Gastroesophageal sphincter (tissue), 4 donors: ENCODE results near the gene SIRT2. TPM values are rescaled to one million over a fixed set of nuclear protein-coding genes. Genes with fewer than 3 reads are reported as not detected.

Experiments used
- ATAC-seq: fragments of 150-250 bp; one replicate; pipeline ENCODE4 v1.9.1; 2016; ENCODE audit warnings: mild to moderate bottlenecking, moderate library complexity
- H3K27ac ChIP-seq, 4 donors: fragments of 200-600 bp; sonication (generic) in 3 of 4; 1 replicate in 3 of 4; 2 replicates in 1 of 4; pipeline ENCODE4 v1.5.1; 2016 to 2019
- H3K27me3 ChIP-seq: fragments of 200-600 bp; sonication (generic); one replicate; pipeline ENCODE4 v1.5.1; 2019
- H3K36me3 ChIP-seq, 2 donors: fragments of 200-600 bp; sonication (generic); one replicate each; pipeline ENCODE4 v1.5.1; 2019; ENCODE audit warnings: control low read depth in 1 of 2
- H3K4me1 ChIP-seq, 3 donors: fragments of 200-600 bp; sonication (generic); 1 replicate in 2 of 3; 2 replicates in 1 of 3; pipeline ENCODE4 v1.5.1; 2016 to 2019; ENCODE audit warnings: control low read depth in 2 of 3
- H3K4me3 ChIP-seq, 2 donors: fragments of 200-600 bp; sonication (generic); one replicate each; pipeline ENCODE4 v1.5.1; 2019; ENCODE audit warnings: mild to moderate bottlenecking in 1 of 2, moderate library complexity in 1 of 2
- H3K9me3 ChIP-seq, 3 donors: fragments of 200-600 bp; sonication (generic); one replicate each; pipeline ENCODE4 v1.5.1; 2017 to 2019; ENCODE audit warnings: control low read depth in 2 of 3
- CTCF ChIP-seq, 4 experiments: fragments of 200-600 bp in 2 of 4; fragments of 450-650 bp in 2 of 4; sonication (generic) in 1 of 4; IDR thresholded peaks; one replicate each; pipeline ENCODE4 v1.5.1; 2017 to 2019; ENCODE audit warnings: antibody characterized with exemption in 4 of 4, mild to moderate bottlenecking in 2 of 4, moderate library complexity in 2 of 4
- EP300 ChIP-seq: sonication (generic); formaldehyde crosslinking; IDR thresholded peaks from one replicate; pipeline ENCODE4 v1.6.1; 2017; ENCODE audit warnings: antibody characterized with exemption, mild to moderate bottlenecking
- POLR2A ChIP-seq, 2 donors: fragments of 450-650 bp; IDR thresholded peaks; one replicate each; pipeline ENCODE4 v1.6.1; 2017; ENCODE audit warnings: antibody characterized with exemption in 2 of 2, mild to moderate bottlenecking in 2 of 2, moderate library complexity in 1 of 2
- POLR2AphosphoS5 ChIP-seq: sonication (generic); formaldehyde crosslinking; IDR thresholded peaks from one replicate; pipeline ENCODE4 v1.6.1; 2017; ENCODE audit warnings: antibody characterized with exemption
- WGBS, 2 donors: methylation state at CpG; one replicate each; pipeline ENCODE4 v1.1.5; 2018; ENCODE audit warnings: low coverage in 1 of 2; 5-methylcytosine and 5-hydroxymethylcytosine counted together
- total RNA-seq, 4 donors: library from RNA; depleted of rRNA; stranded (reverse); fragments of >200 nt; gene quantifications; one replicate each; pipeline ENCODE4 v1.1.0, GENCODE V29; 2016

The SIRT2 gene
- total RNA-seq, 4 donors from 2014 or later = 73.9 to 106 (median 80.5) TPM

- Histone ChIP-seq H3K36me3 (peaks cover 0 to 81% of the 10 kb centered on the region in 2 donors), H3K9me3 (no peaks in the 10 kb centered on the region), H3K4me3 (no peak overlapping the region), H3K4me1 (peaks cover 0 to 42% (median 0%) of the 10 kb centered on the region in 3 donors), H3K27ac (peak overlapping the region in 1 of 4 donors; percentile 38), H3K27me3 (no peaks in the 10 kb centered on the region)
- WGBS, 2 donors = 88 to 93% methylated on average over 3 to 4 of the region's 7 CpGs
- ATAC-seq = no peak
- TF ChIP-seq POLR2AphosphoS5 = no peak
- no peak for TF ChIP-seq EP300
- no peak for TF ChIP-seq POLR2A (IDR thresholded peaks at IDR 0.05)
Measured at GRCh38 chr19:38837656-38838121, 61.7 kb downstream of the SIRT2 start.

GRCh38 chr19:38836983-38837626 lies 62.3 kb downstream of the SIRT2 start:
- TF ChIP-seq EP300 (no peak), POLR2A (IDR thresholded peaks at IDR 0.05) (no peak), CTCF (IDR thresholded peaks at IDR 0.05) (no peak), POLR2AphosphoS5 (no peak)
- ATAC-seq = no peak
- Histone ChIP-seq H3K27me3 (no peaks in the 10 kb centered on the region), H3K4me1 (peaks cover 0 to 44% (median 3%) of the 10 kb centered on the region in 3 donors), H3K27ac (peak overlapping the region in 2 of 4 donors; percentile 7 to 38), H3K9me3 (no peaks in the 10 kb centered on the region), H3K4me3 (no peak overlapping the region), H3K36me3 (peaks cover 0 to 75% of the 10 kb centered on the region in 2 donors)
- 85% methylated on average over 2 of the region's 6 CpGs; no CpG with 5 or more reads in 1 of the 2 donors for WGBS, 2 donors

- Histone ChIP-seq H3K27ac (peak overlapping the region in 3 of 4 donors; percentile 60 to 95 (median 62)), H3K9me3 (no peaks in the 10 kb centered on the region), H3K27me3 (no peaks in the 10 kb centered on the region), H3K36me3 (peaks cover 0 to 68% of the 10 kb centered on the region in 2 donors), H3K4me3 (no peak overlapping the region), H3K4me1 (peaks cover 0 to 45% (median 3%) of the 10 kb centered on the region in 3 donors)
- WGBS, 2 donors = 60% methylated on average over 7 of the region's 8 CpGs
- ATAC-seq = no peak
- no peak for TF ChIP-seq EP300
- peak; percentile 5 for TF ChIP-seq POLR2AphosphoS5
Measured at GRCh38 chr19:38836159-38836982, 63.0 kb downstream of the SIRT2 start.

- no peak overlapping the region for H3K4me3 ChIP-seq
- H3K9me3 ChIP-seq = no peaks in the 10 kb centered on the region
- WGBS, 2 donors = 93 to 95% methylated on average over 3 to 6 of the region's 6 CpGs
- ATAC-seq = no peak
- peak overlapping the region in 3 of 4 donors; percentile 60 to 95 (median 62) for H3K27ac ChIP-seq
- peaks cover 0 to 58% of the 10 kb centered on the region in 2 donors for H3K36me3 ChIP-seq
- H3K4me1 ChIP-seq = peaks cover 0 to 53% (median 10%) of the 10 kb centered on the region in 3 donors
- no peaks in the 10 kb centered on the region for H3K27me3 ChIP-seq
- TF ChIP-seq POLR2AphosphoS5 (no peak), EP300 (no peak)
Measured at GRCh38 chr19:38834590-38834989, 64.8 kb downstream of the SIRT2 start.

- peaks cover 0 to 56% (median 10%) of the 10 kb centered on the region in 3 donors for H3K4me1 ChIP-seq
- H3K4me3 ChIP-seq = no peak overlapping the region
- H3K27me3 ChIP-seq = no peaks in the 10 kb centered on the region
- no peak for ATAC-seq
- H3K27ac ChIP-seq = peak overlapping the region in 3 of 4 donors; percentile 64 to 95 (median 92)
- 87 to 100% methylated on average over 3 to 4 of the region's 4 CpGs for WGBS, 2 donors
- H3K36me3 ChIP-seq = peaks cover 0 to 58% of the 10 kb centered on the region in 2 donors
- no peaks in the 10 kb centered on the region for H3K9me3 ChIP-seq
- TF ChIP-seq EP300 (no peak), CTCF (IDR thresholded peaks at IDR 0.05) (no peak), POLR2A (IDR thresholded peaks at IDR 0.05) (no peak), POLR2AphosphoS5 (no peak)
Measured at GRCh38 chr19:38834104-38834490, 65.3 kb downstream of the SIRT2 start.

GRCh38 chr19:38833092-38833425 lies 66.4 kb downstream of the SIRT2 start:
- no peaks in the 10 kb centered on the region for H3K27me3 ChIP-seq
- ATAC-seq = no peak
- peak overlapping the region in 3 of 4 donors; percentile 69 to 95 (median 92) for H3K27ac ChIP-seq

More at GRCh38 chr19:38833092-38833425, 66.4 kb downstream of the SIRT2 start:
- peaks cover 0 to 66% (median 10%) of the 10 kb centered on the region in 3 donors for H3K4me1 ChIP-seq
- TF ChIP-seq POLR2A (IDR thresholded peaks at IDR 0.05) = no peak
- TF ChIP-seq POLR2AphosphoS5 = no peak
- no peak for TF ChIP-seq EP300
- TF ChIP-seq CTCF (IDR thresholded peaks at IDR 0.05) = no peak
- H3K36me3 ChIP-seq = peaks cover 0 to 58% of the 10 kb centered on the region in 2 donors
- no peak overlapping the region for H3K4me3 ChIP-seq
- 83 to 94% methylated on average over 7 of the region's 7 CpGs for WGBS, 2 donors
- H3K9me3 ChIP-seq = no peaks in the 10 kb centered on the region
